HEK293T (cell line): ENCODE measurements around the gene ILK.

ENCODE experiments used
- ARNT ChIP-seq: fragments of 450-650 bp; IDR thresholded peaks from 2 replicates; pipeline ENCODE4 v1.6.1; 2017; ENCODE audit warnings: mild to moderate bottlenecking
- BHLHE40 ChIP-seq: fragments of 450-650 bp; IDR thresholded peaks from 2 replicates; pipeline ENCODE4 v1.6.1; 2016; ENCODE audit warnings: mild to moderate bottlenecking, moderate library complexity, borderline replicate concordance
- CTBP1 ChIP-seq: fragments of 450-650 bp; IDR thresholded peaks from 2 replicates; pipeline ENCODE4 v1.6.1; 2016; ENCODE audit warnings: borderline replicate concordance
- FOXA1 ChIP-seq: fragments of 450-650 bp; IDR thresholded peaks from 2 replicates; pipeline ENCODE4 v1.6.1; 2016; ENCODE audit warnings: mild to moderate bottlenecking
- FOXK2 ChIP-seq: fragments of 450-650 bp; IDR thresholded peaks from 2 replicates; pipeline ENCODE4 v1.6.1; 2016; ENCODE audit warnings: mild to moderate bottlenecking
- FOXM1 ChIP-seq: fragments of 450-650 bp; IDR thresholded peaks from 2 replicates; pipeline ENCODE4 v1.6.1; 2017; ENCODE audit warnings: mild to moderate bottlenecking, borderline replicate concordance
- NFRKB ChIP-seq: fragments of 450-650 bp; IDR thresholded peaks from 2 replicates; pipeline ENCODE4 v1.6.1; 2016; ENCODE audit warnings: mild to moderate bottlenecking, moderate library complexity
- PKNOX1 ChIP-seq: fragments of 450-650 bp; IDR thresholded peaks from 2 replicates; pipeline ENCODE4 v1.6.1; 2016
- SP1 ChIP-seq: fragments of 450-650 bp; IDR thresholded peaks from 2 replicates; pipeline ENCODE4 v1.6.1; 2017
- SUZ12 ChIP-seq: fragments of 450-650 bp; IDR thresholded peaks from 2 replicates; pipeline ENCODE4 v1.6.1; 2016; ENCODE audit warnings: mild to moderate bottlenecking
- ZNF384 ChIP-seq: fragments of 450-650 bp; IDR thresholded peaks from 2 replicates; pipeline ENCODE4 v1.6.1; 2016

- TF ChIP-seq BHLHE40 (no peak), SP1 (no peak), FOXA1 (no peak), FOXM1 (no peak), CTBP1 (no peak), NFRKB (no peak), ARNT (no peak), PKNOX1 (no peak), FOXK2 (no peak), ZNF384 (no peak), SUZ12 (no peak)
These were observed 24.2 kb downstream of the ILK start for GRCh38 chr11:6627762-6628241.
